Lower leg skin (tissue), 4 donors: ENCODE measurements around the gene FKBP1A. TPM values are rescaled to one million over a fixed set of nuclear protein-coding genes. Genes with fewer than 3 reads are reported as not detected.

ENCODE experiments used
- DNase-seq, 2 donors: peaks; one replicate each; pipeline ENCODE4 v3.0.0-alpha.2; 2019; ENCODE audit warnings: low spot score in 2 of 2
- H3K4me3 ChIP-seq: fragments of 200-600 bp; sonication (generic); 2 replicates; pipeline ENCODE4 v1.5.1; 2017; ENCODE audit warnings: mild to moderate bottlenecking, low read depth; ENCODE audit not compliant: poor library complexity, severe bottlenecking
- POLR2A ChIP-seq, 2 donors: fragments of 450-650 bp; IDR thresholded peaks; one replicate each; pipeline ENCODE4 v1.6.1; 2016 to 2017; ENCODE audit warnings: antibody characterized with exemption in 2 of 2, mild to moderate bottlenecking in 1 of 2, moderate library complexity in 1 of 2
- WGBS, 2 donors: methylation state at CpG; one replicate each; pipeline ENCODE4 v1.1.5; 2018; 5-methylcytosine and 5-hydroxymethylcytosine counted together
- intact Hi-C: fragments of 100-400 bp; cut with DNase I; formaldehyde crosslinking; loops from one replicate; pipeline ENCODE4 v1.15.0; 2023; ENCODE audit warnings: low total_unique reads
- total RNA-seq, 4 donors: library from RNA; depleted of rRNA; stranded (reverse); fragments of >200 nt; gene quantifications; one replicate each; pipeline ENCODE4 v1.1.0, GENCODE V29; 2016
- TF ChIP-seq, protein P1 (sequence below), 3 donors: fragments of 450-650 bp; IDR thresholded peaks; one replicate each; pipeline ENCODE4 v1.5.1; 2016; ENCODE audit warnings: antibody characterized with exemption in 3 of 3, mild to moderate bottlenecking in 3 of 3, moderate library complexity in 2 of 3

Gene FKBP1A
- total RNA-seq, 4 donors from 2014 or later, result 72.6 to 133 (median 87.5) TPM

DNA sequence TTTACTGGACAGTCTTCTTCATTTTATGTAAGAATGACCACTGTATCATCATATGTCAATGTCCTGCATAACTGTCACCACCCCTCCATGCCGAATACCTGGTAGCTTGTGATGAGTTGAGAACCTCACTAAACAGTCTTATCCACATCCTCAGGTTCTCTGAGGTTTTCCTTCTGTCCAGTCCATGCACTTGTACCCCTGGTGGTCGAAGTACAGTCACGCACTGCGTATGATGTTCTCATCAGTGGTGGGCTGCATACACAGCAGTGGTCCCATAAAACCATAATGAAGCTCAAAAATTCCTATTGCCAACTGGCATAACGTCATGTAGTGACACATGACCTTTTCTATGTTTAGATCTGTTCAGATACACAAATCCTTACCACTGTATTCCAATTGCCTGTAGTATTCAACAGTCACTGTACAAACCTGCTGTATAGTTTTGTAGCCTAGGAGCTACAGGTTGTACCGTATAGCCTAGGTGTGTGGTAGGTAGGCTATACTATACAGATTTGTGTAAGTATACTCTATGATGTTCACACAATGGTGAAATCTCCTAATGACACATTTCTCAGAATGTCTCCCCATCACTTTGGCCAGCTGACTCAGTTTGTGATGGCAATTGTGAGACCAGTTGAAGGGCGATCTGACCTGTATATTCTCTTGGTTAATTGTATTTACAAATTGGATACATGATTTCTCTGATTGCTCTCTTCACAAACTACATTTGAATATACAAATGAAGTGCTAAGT is 32.6 kb downstream of the FKBP1A start:
- no peak for TF ChIP-seq POLR2A (IDR thresholded peaks at IDR 0.05)
- TF ChIP-seq, protein P1, sequence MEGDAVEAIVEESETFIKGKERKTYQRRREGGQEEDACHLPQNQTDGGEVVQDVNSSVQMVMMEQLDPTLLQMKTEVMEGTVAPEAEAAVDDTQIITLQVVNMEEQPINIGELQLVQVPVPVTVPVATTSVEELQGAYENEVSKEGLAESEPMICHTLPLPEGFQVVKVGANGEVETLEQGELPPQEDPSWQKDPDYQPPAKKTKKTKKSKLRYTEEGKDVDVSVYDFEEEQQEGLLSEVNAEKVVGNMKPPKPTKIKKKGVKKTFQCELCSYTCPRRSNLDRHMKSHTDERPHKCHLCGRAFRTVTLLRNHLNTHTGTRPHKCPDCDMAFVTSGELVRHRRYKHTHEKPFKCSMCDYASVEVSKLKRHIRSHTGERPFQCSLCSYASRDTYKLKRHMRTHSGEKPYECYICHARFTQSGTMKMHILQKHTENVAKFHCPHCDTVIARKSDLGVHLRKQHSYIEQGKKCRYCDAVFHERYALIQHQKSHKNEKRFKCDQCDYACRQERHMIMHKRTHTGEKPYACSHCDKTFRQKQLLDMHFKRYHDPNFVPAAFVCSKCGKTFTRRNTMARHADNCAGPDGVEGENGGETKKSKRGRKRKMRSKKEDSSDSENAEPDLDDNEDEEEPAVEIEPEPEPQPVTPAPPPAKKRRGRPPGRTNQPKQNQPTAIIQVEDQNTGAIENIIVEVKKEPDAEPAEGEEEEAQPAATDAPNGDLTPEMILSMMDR (IDR thresholded peaks at IDR 0.05), result no peak
- intact Hi-C loops, result no loop called here
- 75 to 83% methylated on average over 7 of the region's 7 CpGs for WGBS, 2 donors
- no peak overlapping the region for H3K4me3 ChIP-seq
- DNase-seq, result no peak

DNA sequence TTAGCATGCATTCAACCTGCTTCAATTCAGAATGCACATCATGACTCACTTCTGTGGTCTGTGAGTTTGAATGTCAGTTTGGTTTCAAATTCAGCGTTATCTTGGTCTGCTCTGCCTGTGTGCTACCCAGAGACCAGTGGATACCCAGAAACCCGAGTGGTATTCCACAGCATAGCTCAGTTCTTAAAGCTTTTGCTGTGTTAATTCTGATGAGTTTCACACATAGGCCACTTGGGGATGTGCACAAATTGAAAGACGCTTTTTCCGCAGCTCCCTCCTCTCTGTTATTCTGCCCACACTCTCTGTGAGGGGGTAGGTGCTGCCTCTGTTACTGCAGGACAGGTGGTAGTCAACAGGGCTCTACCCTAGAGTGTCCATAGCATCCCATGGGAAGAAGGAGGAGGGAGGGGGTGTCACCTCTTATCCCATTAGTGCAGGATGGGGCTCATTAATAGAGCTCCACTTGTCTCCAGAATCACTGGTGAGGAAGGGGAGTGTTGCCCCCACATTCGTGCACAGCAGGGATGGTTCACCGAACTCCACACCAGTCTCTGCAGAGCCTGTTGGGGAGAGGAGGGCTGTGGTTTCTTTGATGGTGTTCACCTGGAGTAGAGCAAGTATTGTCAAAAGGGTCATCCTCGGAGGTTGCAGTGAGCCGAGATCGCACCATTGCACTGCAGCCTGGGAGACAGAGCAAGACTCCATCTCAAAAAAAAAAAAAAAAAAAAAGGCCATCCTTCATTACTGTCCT is 34.8 kb downstream of the FKBP1A start:
- TF ChIP-seq, protein P1 (IDR thresholded peaks at IDR 0.05), result no peak
- TF ChIP-seq POLR2A (IDR thresholded peaks at IDR 0.05), result no peak
- H3K4me3 ChIP-seq, result no peak overlapping the region
- peak in 1 of 2 donors; percentile 46 for DNase-seq
- 91 to 92% methylated on average over 9 of the region's 9 CpGs for WGBS, 2 donors
- intact Hi-C loops, result no loop called here

DNA sequence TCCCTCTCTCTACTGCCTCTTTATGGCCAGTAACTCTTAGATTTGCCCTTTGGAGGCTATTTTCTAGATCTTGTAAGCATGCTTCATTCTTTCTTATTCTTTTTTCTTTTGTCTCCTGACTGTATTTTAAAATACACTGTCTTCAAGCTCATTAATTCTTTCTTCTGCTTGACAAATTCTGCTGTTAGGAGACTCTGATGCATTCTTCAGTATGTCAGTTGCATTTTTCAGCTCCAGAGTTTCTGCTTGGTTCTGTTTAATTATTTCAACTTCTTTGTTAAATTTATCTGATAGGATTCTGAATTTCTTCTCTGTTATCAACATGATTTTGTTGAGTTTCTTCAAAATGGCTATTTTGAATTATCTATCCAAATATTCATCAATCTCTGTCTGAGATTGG is 38.9 kb downstream of the FKBP1A start:
- DNase-seq, result no peak
- H3K4me3 ChIP-seq, result no peak overlapping the region
- intact Hi-C loops, result no loop called here
- TF ChIP-seq, protein P1 (IDR thresholded peaks at IDR 0.05), result no peak
- no peak for TF ChIP-seq POLR2A (IDR thresholded peaks at IDR 0.05)

DNA sequence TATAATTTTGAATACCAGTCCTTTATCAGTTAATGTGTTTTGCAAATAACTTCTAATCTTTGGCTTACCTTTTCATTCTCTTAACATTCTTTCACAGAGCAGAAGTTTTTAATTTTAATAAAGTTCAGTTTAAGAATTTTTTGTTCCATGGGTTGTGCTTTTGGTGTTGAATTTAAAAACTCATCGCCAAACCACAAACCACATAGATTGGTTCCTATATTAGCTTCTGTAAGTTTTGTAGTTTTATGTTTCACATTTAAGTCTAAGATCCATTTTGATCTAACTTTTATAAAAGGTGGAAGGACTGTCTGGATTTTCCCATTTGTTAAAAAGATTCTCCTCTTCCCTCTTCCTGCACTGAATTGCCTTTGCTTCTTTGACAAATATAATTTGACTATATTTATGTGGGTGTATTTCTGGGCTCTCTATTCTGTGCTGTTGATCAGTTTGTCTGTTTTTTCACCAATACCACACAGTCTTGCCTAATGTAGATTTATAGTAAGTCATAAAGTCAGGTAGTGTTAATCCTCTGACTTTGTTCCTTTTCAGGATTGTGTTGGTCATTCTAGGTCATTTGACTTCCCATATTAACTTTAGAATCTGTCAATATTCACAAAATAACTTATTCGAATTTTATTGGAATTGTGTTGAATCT is 46.4 kb downstream of the FKBP1A start:
- DNase-seq, result no peak
- 87 to 90% methylated on average over 2 of the region's 2 CpGs for WGBS, 2 donors
- TF ChIP-seq, protein P1 (IDR thresholded peaks at IDR 0.05), result no peak
- no peak for TF ChIP-seq POLR2A (IDR thresholded peaks at IDR 0.05)
- H3K4me3 ChIP-seq, result no peak overlapping the region
- intact Hi-C loops, result no loop called here

DNA sequence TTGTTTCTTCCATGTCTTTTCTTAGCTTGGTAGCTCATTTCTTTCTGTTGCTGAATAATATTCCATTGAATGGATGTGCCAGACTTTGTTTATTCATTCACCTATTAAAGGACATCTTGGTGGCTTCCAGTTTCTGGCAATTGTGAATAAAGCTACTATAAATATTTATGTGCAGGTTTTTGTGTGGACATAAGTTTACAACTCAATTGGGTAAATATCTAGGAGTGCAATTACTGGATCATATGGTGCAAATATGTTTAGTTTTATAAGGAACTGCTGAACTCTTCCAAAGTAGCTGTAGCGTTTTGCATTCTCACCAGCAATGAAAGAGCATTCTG is 47.1 kb downstream of the FKBP1A start:
- TF ChIP-seq, protein P1 (IDR thresholded peaks at IDR 0.05), result no peak
- no peak for TF ChIP-seq POLR2A (IDR thresholded peaks at IDR 0.05)
- WGBS, 2 donors, result 72 to 79% methylated on average over 1 of the region's 1 CpG
- intact Hi-C loops, result no loop called here
- no peak overlapping the region for H3K4me3 ChIP-seq
- no peak for DNase-seq
